DMS153 treated with DMSO at 0.1 percent for 48 hours (cell line): ENCODE data around the gene SLC44A2.
A peak's percentile ranks its signal among the peaks of the same experiment; 100 is the strongest.

Source experiments
- DNase-seq: peaks from one replicate; lab custom pipeline; 2025; ENCODE audit not compliant: unreplicated experiment; lab: John Stamatoyannopoulos, UW

Gene SLC44A2

DNA sequence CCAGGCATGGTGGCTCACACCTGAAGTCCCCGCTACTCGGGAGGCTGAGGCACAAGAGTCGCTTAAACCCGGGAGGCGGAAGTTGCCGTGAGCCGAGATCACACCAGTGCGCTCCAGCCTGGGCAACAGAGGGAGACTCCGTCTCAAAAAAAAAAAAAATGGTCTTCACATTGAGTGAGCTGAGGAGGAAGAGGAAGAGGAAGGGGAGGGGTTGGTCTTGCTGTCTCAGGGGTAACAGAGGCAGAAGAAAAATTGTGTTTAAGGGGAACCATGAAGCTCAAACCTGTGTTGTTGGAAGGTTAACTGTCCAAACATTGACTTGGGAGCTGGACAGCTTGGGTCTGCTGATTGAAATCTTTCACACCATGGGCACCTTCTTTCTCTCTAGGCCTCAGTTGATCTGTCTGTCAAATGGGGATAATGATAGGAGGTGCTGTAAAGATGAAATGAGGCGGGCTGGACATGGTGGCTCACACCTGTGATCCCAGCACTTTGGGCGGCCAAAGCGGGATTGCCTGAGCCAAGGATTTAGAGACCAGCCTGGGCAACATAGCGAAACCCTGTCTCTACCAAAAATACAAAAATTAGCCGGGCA lies 9.8 kb upstream of the SLC44A2 start:
- no peak for DNase-seq

DNA sequence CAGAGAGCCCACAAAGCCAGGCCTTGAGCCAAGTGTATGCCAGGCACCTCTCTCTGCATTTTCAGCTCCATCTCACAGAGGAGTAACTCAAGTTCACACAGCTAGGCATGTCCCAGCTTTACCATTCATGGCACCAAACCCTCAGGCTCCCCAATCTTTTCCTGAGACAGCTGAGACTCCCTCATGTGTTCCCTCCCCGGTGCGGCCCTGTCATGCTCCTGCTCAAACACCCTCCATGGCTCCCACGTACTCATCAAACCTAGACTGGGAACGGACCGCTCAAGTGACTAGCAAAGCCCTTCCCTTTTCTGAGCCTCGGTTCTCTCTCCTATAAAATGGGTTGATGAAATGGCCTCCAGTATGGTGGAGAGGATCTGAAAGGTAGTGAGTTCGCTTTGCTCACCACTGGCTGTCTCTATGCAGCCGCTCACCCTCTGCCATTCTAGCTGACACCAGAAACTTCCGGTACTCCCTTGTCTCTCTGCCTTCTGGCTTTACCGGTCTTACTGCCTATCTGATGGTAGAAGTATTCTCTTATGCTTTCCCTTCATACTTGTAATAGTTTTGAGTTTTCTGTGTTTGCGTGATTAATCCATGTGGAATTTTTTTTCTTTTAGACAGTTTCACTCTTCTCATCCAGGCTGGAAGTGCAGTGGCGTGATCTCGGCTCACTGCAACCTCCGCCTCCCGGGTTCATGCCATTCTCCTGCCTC lies 7.8 kb upstream of the SLC44A2 start:
- DNase-seq = no peak

DNA sequence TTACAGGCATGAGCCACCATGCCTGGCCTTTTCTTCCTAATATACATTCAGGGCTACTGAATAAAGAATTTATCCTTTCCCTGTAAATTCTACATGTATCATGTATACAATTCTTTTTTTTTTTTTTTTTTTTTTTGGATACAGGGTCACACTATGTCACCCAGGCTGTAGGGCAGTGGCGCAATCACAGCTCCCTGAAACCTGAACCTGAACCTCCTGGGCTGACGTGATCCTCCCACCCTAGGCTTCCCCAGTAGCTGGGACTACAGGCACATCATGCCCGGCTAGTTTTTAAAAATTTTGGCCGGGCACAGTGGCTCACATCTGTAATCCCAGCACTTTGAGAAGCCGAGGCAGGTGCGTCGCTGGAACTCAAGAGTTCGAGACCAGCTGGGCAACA lies 6.5 kb upstream of the SLC44A2 start:
- no peak for DNase-seq

DNA sequence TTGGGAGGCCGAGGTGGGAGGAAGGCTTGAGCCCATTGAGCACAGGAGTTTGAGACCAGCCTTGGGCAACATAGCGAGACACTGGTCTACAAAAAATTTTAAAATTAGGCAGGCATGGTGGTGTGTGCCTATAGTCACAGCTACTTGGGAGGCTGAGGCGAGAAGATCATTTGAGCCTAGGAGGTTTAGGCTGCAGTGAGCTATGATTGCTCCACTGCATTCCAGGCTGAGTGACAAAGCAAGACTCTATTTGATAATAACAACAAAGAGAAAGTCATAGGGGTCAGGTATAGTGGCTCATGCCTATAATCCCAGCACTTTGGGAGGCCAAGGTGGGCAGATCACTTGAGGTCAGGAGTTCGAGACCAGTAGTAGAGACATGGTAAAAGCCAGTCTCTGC lies 4.6 kb upstream of the SLC44A2 start:
- DNase-seq = no peak

DNA sequence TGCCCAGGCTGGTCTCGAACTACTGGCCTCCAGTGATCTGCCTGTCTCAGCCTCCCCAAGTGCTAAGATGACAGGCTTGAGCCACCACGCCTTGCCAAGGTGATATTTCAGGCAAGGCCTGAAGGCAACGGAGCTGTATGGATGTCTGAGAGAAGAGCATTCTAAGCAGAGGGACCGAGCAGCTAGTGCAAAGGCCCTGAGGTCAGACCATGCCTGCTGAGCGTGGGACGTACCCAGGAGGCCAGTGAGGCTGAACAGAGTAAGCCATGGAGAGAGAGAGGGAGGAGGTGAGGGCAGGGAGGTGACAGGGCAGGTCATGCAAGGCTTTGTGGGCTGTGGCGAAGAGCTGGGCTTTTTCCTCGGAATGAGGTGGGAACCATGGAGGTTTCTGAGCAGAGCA lies 3.4 kb upstream of the SLC44A2 start:
- no peak for DNase-seq

DNA sequence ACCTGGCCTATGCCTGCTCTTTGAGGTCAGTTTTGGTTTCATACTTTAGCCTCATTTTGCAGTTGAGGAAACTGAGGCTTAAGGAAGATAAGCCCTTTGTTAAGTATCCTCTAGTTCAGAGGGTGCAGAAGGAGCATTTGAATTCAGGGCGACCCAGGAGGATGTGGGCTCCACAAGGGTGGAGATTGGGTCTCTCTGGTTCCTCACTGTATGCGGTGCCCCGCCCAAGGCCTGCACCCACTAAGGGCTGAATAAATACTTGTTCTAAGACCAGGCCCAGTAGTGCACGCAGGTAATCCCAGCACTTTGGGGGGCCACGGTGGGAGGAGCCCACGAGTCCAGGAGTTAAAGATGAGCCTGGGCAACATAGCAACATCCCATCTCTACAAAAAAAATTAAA lies 768 bp upstream of the SLC44A2 start:
- no peak for DNase-seq

DNA sequence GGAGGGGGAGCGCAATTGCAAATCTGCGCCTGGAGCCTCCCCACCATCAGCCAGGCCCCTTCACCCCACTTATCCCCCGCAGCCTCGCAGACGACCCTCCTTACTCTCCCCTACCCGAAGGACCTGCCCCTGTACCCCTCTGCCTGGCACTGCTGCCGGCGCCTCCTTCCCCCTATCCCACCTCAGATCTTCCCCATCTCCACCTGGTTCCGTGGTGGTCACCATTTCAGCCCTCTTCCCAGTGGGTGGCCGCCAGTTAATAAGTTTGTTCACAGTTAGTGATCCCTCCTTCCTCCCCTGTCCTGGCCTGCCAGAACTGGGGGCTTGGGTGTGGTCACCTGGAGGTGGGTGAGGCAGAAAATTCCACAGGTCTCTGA lies 397 bp downstream of the SLC44A2 start:
- DNase-seq = no peak

DNA sequence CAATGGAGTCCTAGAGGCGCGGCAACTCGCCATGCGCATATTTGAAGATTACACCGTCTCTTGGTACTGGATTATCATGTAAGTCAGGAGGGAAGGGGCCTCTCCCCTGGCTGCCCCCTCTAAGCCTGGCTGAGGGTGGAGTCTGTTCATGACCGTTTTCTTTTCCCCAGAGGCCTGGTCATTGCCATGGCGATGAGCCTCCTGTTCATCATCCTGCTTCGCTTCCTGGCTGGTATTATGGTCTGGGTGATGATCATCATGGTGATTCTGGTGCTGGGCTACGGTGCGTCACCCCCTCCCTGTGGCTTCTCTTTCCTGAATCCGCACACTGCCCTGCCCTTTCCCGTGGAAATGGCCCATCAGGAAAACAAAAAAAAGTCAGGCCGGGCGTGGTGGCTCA lies 6.5 kb downstream of the SLC44A2 start:
- DNase-seq = no peak

DNA sequence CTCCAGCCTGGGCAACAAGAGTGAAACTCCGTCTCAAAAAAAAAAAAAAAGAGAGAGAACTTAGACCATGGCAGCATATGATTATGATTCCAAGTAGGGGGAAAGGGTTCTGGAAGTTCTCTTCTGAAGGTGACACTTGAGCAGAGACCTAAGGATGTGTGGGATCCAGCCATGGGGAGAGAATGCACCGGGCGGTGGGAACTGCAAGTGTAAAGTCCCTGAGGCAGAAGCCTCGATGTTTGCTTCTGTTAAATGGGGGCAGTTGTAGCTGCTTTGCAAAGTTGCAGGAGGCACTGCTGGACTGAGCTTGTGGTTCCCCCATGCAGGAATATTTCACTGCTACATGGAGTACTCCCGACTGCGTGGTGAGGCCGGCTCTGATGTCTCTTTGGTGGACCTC lies 9.1 kb downstream of the SLC44A2 start:
- DNase-seq = no peak

DNA sequence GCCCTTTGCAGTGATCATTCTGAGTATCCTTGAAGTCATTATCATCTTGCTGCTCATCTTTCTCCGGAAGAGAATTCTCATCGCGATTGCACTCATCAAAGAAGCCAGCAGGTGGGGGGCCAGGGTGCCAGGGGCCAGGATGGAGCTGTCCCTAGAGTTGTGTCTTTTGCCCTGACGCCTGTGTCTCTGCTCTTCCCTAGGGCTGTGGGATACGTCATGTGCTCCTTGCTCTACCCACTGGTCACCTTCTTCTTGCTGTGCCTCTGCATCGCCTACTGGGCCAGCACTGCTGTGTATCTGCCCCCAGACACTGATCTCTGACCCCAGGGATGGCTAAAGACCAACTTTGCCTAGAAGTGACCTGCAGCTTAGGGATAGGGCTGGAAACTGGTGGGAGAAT lies 9.6 kb downstream of the SLC44A2 start:
- DNase-seq = no peak

DNA sequence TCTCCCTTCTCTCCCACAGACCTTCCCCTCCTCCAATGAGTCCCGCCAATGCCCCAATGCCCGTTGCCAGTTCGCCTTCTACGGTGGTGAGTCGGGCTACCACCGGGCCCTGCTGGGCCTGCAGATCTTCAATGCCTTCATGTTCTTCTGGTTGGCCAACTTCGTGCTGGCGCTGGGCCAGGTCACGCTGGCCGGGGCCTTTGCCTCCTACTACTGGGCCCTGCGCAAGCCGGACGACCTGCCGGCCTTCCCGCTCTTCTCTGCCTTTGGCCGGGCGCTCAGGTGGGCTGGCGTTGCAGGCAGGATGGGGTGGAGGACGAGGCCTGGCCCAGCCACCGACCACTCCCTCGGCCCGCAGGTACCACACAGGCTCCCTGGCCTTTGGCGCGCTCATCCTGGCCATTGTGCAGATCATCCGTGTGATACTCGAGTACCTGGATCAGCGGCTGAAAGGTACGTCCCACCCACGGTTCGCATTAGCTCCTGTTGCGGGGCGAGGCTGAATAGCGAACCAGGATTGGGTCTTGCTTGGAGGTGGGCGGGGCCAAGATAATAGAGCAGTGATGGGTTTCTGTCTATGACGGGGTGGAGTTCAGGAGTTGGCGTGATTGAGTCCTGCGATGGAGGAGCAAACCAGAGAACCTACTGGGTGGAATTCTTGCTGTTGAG lies 11.1 kb downstream of the SLC44A2 start:
- no peak for DNase-seq

DNA sequence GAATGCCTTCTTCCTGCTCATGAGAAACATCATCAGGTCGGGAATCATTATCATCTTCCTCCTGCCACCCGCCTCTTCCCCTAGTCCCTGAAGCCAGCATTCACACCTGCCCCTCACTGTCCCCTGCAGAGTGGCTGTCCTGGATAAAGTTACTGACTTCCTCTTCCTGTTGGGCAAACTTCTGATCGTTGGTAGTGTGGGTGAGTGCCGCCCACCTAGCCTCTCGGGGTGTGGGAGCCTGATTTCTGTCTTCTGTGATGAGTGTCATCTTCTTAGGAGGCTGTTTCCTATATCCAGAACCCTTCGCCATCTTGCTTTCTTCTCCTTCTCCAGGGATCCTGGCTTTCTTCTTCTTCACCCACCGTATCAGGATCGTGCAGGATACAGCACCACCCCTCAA lies 12.5 kb downstream of the SLC44A2 start:
- no peak for DNase-seq

DNA sequence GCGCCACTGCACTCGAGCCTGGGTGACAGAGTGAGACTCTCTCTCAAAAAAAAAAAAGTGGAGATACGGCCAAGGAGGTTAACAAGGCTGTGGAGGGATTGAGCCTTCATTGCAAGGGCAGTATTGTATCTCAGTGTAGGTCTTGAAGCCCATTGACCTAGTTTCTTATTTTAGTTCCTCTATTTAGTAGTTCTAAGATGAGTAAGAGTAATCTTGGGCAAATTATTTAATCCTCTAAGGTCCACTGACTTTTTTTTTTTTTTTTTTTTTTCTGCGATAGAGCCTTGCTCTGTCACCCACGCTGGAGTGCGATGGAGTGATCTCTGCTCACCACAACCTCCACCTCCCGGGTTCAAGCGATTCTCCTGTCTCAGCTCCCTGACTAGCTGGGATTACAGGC lies 14.5 kb downstream of the SLC44A2 start:
- no peak for DNase-seq

DNA sequence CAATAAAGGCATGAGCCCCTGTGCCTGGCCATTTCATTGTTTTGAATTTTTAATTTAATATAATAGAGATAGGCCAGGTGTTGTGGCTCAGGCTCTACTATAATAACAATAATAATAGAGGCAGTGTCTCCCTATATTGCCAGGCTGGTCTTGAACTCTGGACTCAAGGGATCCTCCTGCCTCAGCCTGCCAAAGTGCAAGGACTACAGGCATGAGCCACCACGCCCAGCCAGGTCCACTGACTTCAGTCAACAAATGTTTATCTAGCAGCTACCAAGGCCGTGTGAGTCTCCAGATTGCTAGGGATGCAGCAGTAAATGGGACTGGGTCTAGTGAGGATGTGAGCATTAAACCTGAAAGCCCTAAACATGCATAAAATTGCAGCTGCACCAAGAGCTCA lies 15.0 kb downstream of the SLC44A2 start:
- DNase-seq = no peak

DNA sequence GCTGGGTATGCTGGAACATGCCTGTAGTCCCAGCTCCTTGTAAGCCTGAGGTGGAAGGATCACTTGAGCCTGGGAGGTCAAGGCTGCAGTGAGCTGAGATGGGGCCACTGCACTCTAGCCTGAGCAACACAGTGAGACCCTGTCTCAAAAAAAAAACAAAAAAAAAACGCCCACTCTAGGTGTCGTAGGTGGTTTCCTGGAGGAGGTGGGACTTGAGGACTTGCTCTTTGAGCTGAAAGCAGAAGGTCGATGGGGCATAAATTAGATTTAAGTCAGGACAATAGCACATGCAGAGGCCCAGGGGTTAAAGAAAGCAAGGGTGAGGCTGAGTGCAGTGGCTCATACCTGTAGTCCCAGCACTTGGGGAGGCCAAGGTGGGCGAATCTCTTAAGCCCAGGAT lies 15.9 kb downstream of the SLC44A2 start:
- no peak for DNase-seq

DNA sequence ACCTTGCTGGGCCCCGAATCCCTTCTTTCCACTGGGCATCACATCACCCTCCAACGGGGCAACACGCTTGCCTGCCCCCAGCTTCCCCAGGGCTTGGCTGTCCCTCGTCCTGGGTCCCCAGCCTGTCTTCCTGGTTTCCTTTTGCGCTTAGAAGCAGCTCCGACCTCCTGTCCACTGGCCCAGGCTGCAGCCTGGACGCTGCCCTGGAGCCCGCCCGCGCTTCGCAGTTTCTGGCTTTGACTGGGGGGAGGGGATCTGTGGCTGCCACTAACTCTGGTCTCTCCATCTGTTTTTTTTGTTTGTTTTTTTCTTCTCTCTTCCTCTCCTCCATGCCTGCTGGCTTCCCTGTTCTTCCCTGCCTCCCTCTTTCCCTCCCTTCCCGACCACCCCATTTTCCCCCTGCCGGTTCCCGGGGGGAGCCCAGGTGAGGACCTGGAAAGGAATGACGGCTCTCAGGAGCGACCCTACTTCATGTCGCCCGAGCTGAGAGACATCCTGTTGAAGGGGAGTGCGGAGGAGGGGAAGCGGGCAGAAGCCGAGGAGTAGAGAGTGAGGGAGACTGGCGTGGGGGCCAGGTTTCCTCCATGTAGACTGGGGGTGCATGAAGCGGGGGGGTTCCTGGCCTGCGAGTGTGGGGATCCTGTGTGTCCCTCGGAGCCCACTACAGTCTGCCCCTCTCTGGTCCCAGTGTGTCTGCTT lies 17.3 kb downstream of the SLC44A2 start:
- DNase-seq = no peak

DNA sequence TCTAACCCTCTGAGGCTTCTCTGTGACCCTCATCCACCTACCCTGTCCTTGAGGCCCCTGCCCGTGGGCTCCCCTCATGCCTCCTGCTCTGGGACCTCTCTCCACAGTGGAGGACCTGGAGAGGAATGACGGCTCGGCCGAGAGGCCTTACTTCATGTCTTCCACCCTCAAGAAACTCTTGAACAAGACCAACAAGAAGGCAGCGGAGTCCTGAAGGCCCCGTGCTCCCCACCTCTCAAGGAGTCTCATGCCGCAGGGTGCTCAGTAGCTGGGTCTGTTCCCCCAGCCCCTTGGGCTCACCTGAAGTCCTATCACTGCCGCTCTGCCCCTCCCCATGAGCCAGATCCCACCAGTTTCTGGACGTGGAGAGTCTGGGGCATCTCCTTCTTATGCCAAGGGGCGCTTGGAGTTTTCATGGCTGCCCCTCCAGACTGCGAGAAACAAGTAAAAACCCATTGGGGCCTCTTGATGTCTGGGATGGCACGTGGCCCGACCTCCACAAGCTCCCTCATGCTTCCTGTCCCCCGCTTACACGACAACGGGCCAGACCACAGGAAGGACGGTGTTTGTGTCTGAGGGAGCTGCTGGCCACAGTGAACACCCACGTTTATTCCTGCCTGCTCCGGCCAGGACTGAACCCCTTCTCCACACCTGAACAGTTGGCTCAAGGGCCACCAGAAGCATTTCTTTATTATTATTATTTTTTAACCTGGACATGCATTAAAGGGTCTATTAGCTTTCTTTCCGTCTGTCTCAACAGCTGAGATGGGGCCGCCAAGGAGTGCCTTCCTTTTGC lies 18.0 kb downstream of the SLC44A2 start:
- no peak for DNase-seq

DNA sequence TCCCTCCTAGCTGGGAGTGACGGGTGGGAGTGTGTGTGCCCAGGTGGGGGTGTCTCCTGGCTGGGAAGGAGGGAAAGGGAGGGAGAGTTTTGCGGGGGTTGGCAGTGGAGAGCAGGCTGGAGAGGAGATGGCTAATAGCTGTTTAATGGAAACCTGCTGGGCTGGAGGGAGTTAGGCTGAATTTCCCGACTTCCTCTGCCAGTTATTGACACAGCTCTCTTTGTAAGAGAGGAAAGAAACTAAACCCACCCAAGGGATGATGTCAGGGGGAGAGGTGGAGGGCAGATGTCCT lies 18.6 kb downstream of the SLC44A2 start:
- DNase-seq = no peak

DNA sequence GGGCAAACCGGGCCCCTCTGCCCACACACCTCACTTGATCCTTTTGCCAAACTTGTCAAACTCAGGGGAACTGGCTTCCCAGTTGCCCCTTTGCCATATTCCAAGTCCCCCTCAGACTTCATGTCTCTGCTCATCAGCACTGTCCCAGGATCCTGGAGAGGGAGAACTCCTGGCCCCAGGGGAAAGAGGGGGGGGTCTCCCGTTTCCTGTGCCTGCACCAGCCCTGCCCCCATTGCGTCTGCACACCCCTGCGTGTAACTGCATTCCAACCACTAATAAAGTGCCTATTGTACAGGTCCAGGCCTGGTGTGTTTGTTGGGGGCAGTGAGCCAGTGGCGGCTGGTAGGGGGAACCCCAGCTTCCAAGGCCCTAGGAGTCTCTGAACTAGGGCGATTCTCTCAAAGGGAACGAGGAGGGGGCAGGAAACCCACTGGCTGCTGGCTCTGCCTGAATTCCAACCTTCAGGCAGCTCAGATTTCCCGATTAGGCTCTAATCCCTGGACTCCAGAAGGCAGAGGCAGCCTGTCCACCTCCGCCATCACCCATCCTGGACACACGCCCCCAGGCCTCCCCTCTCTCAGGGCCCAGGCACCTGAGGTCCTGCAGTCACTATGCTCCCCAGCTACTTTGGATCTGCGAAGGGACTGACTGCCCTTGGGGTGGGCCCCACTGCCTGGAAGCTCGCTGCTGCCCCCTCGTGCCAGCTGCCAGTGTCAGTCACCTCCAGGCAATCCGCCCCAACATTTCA lies 19.1 kb downstream of the SLC44A2 start:
- peak; percentile 70 for DNase-seq

DNA sequence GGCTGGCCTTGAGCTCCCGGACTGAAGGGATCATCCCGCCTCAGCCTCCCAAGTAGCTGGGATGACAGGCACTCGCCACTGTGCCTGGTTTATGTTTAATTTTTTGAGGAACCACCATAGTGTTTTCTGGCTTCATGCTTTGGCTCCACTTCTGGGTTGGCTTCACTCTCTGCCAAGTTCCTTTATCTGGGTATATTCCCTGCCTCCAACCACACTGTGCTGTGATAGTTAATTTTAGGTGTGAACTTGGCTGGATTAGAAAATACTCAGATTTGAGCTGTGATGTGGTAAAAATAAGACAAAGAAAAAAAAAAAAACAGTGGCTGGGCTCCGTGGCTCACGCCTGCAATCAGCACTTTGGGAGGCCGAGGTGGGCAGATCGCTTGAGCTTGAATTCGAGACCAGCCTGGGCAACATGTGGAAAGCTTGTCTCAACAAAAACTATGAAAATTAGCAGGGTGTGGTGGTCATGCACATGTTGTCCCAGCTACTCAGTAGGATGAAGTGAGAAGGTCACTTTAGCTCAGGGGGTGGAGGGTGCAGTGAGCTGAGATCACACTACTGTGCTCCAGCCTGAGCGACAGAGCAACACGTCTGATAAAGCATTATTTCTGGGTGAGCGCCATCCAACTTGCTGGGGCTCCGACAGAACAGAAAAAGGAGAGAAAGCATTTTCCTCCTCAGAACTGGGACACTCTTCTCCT lies 21.3 kb downstream of the SLC44A2 start:
- DNase-seq = no peak
